Erythroblast (primary cell): ENCODE measurements around the gene TTLL8.

Experiments used
- DNase-seq, 2 experiments: peaks; one replicate each; lab custom pipeline; 2025; lab: John Stamatoyannopoulos, UW
- GATA1 ChIP-seq: IDR thresholded peaks from 2 replicates; pipeline ENCODE4 v1.6.1; 2011; ENCODE audit warnings: low read depth, mild to moderate bottlenecking, control low read depth, low read length, moderate library complexity
- POLR2A ChIP-seq: IDR thresholded peaks from 2 replicates; pipeline ENCODE4 v1.6.1; 2011; ENCODE audit warnings: mild to moderate bottlenecking, low read length

The TTLL8 gene

DNA sequence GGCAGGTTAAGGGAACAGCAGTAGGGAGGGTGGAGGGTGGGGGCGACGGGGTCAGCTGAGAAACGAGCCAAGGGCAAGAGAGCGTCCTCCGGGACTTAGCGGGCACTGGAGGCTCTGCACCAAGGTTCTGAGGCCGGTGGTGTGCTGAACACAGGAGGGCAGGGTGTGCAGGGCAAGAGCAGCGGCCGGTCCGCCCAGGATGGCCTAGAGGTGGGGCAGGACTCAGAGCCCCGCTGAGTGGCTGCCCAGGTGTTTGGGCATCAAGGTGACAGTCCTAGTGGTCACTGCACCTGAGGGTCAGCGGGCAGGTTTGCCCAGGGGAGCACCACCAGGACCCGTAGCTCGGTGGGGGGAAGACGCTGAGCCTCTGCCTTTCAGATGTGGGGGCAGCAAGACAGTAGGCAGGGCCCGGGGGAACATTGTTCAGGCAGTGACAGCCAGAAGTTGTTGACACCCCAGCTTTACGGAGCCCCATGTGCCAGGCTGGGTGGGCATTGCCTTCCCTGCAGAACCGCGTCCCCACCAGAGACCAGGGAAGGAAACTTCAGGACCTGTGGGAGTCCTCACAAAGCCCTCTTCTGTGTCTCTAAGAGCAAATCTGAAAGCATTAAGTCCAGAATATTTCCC, 4.5 kb upstream of the TTLL8 start:
- TF ChIP-seq GATA1 = no peak
- no peak for TF ChIP-seq POLR2A
- no peak for DNase-seq

DNA sequence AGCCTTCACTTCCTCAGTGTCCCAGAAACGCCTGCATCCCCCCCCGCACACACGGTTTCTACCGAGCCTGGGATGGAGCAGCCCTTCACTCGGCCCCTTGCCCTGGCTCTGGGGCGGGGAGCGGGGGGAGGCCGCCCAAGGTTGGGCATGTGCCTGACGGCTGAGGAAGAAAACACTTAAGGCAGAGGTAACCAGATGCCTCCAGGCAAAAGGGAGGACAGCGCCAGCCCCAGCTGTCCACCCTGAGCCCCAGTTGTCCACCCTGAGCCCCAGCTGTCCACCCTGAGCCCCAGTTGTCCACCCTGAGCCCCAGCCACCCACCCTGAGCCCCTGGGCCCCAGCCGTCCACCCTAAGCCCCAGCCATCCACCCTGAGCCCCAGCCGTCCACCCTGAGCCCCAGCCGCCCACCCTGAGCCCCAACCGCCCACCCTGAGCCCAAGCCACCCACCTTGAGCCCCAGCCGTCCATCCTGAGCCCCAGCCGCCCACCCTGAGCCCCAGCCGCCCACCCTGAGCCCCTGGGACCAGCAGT, 3.8 kb upstream of the TTLL8 start:
- no peak for TF ChIP-seq GATA1
- no peak for TF ChIP-seq POLR2A
- no peak for DNase-seq

DNA sequence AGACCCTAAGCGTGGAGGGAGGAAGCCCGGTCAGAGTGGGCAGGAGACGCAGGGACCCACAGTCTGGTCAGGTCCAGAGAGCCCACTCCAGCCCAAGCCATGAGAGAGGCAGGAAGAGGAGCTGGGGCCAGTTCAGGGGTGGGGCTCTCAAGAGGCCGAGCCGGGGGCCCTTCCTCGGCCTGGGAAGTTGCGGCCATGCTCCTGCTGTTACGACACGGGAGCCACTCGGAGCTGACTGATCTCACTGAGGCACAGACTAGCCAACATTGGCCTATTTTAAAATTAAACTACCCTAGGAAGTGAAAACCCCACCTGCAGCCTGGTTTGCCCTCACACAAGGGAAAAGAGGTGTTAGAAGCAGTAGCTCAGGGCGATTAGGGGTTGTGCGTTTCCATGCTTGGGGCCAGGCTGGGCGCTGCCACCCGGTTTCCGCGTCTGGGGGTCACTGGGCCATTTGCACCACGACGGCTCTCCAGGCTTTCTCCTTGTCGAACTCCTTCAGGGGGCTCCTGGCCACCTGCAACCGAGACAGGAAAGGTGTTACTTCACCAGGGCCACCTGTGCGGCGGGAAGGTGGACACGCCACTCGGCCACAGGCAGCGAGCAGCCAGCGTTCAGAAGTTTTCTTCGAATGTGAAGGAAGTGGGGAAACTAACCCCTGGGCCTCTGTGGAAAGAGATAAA, 3.2 kb upstream of the TTLL8 start:
- DNase-seq = no peak

DNA sequence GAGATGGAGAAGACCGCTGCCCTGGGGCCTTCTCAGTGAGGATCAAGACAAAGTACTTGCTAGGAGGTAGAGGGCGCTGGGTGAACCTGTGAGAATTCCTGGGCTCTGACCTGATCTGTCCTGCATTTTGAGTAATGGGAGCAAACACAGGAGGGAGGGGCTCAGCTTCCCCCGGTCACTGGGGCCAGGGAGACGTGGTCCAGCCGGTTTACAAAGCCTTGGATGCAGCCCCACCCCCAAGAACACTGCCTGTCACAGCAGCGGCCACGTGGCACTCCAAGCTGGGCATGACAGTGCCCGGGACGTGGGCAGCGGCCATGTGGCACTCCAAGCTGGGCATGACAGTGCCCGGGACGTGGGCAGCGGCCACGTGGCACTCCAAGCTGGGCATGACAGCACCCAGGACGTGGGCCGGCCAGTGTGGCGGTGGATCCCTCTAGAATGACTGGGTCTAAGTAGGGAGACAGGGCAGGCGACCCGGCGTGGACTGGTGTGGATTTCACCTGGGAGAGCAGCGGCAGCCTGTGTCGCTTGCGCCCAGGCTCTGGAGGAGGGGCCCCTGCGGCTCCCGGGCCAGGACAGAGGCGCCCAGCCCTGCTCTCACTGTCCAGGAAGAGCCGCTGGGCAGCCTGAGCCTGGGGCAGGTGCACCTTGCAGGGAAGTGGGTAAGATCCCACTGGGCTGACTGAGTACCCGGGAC, 2.5 kb upstream of the TTLL8 start:
- TF ChIP-seq POLR2A (no peak), GATA1 (no peak)

More for the DNA sequence above, 3.2 kb upstream of the TTLL8 start:
- TF ChIP-seq POLR2A (no peak), GATA1 (no peak)

DNA sequence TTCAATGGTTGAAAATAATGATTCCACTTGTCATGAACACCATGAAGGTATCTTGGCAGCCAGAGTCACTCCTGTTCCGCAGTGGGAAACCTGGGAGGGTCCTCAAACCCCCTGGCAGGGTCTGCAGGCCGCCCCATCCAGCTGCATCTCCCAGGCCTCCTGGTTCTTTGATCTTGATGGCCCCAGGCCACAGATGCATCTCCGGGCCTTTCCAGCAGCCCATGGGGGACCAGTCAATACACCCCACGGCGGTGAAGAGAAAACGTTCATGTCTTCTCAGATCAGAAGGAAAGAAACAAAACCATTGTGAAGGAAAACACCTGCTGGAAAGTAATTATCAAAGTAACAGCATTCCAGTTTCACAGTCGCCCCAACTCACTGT, 1.8 kb upstream of the TTLL8 start:
- TF ChIP-seq POLR2A = no peak
- TF ChIP-seq GATA1 = no peak
- DNase-seq = no peak

More for the DNA sequence above, 2.5 kb upstream of the TTLL8 start:
- no peak for DNase-seq

DNA sequence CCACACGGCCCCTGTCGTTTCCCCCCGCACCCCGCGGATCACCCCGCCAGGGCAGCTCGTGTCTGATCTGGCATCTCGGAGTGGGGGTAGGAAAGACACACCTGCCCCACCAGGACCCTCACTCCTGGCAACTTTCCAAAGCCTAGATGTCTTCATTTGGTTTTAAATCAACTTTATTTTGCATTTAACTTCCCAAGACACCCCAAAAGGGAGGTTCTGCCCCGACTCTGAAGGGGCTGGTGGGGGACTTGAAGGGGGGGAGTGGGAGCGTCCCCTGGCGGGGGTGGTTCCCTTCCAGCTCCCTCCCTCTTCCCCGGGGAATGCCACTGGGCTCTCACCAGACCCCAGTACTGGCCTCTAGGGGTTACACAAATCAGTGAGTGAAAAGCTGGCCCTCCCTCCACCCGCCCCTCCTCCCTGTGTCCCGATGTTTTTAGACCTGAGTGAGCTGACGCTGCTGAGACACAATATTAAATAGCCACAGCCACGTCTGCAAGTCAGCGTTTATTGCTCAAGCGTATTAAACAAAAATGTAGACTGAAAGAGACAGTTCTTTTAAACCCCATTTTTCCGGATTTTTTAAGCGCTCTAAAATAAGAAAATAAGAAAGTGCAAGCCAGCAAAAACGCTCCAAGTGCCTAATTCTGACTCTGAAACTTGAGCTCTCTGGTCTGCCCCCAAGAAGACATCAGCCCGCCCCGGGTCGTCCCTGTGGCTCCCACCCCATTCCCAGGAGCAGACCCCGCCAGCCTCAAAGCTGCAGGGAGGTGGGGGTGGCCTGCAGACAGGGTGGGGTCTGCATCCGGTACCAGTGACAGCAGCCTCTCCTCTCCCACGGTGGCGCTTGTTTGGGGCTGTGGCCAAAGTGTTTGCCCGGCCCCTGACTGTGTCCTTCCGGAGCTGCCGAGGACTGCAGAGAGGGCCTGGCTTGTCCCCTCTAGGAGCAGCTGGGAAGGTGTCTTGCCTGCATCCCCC, 1.1 kb upstream of the TTLL8 start:
- no peak for DNase-seq

DNA sequence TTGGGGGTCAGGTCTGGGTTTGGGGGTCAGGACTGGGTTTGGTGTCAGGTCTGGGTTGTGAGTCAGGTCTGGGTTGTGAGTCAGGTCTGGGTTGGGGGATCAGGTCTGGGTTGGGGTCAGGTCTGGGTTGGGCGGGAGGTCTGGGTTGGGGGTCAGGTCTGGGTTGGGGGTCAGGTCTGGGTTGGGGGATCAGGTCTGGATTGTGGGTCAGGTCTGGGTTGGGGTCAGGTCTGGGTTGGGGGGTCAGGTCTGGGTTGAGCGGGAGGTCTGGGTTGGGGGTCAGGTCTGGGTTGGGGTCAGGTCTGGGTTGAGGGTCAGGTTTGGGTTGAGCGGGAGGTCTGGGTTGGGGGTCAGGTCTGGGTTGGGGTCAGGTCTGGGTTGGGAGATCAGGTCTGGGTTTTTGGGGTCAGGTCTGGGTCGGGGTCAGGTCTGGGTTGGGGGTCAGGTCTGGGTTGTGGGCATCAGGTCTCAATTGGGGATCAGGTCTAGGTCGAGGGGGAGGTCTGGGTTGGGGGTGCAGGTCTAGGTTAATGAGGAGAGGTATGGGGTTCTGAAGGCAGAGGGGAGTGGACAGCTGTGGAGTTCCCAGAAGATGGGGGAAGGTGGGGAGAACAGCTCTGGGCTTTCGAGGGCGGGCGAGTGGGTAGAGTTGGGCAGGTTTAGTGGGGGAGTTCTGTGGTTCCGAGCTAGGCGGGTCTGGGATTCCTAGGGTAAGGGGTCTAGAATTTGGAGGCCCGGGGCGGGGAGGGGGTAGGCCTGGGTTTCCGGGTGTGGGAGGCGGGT, 629 bp downstream of the TTLL8 start:
- TF ChIP-seq POLR2A (no peak), GATA1 (no peak)
- no peak for DNase-seq

More for the DNA sequence above, 1.1 kb upstream of the TTLL8 start:
- TF ChIP-seq POLR2A = no peak
- no peak for TF ChIP-seq GATA1

DNA sequence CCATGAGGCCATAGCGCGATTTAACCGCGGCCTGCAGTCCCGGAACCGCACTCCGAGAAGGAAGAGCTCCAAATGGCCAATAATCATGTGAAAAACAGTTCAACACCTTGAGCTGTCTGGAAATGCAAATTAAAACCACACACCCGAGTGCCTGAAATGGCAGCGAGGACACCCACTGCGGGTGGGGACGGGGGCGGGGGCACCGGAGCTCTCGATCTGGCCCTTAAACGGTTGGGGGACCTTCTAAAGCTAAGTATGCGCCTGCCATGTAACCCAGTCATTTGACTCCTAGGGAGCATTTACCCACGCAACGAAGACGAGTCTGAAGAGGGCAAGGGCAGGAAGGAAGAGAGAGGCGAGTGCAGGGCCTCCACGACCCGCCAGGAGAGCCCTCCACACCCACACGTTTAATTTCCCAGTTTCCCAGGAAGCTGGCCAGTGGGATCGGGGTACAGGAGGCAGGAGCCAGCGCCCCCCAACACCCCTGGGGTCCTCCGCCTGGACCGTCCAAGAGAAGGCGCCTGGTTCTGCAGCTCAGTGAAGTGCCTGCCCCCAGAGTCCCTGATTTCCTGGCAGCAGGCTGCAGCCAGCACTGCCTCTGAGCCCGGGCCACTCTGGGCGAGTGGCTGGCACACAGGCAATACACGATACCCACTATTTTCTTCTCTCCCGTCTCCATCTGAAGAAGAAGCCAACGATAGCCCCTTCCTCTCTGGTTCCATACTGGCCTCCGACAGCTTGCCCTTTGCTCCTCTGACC, 1.7 kb downstream of the TTLL8 start:
- no peak for DNase-seq
- TF ChIP-seq GATA1 (no peak), POLR2A (no peak)

DNA sequence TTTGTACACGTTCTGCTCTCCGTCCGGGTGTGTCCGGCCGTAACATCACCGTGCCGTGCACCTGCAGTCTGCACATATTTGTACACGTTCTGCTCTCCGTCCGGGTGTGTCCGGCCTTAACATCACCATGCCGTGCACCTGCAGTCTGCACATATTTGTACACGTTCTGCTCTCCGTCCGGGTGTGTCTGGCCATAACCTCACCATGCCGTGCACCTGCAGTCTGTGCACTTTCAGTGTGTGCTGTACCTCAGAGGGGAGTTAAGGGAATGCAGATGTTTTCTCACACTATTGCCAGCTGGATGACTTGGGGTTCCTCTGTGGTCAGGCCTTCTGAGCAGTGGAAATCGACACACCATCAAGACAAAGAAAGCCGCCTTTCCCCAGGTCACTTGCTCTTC, 4.2 kb downstream of the TTLL8 start:
- no peak for TF ChIP-seq GATA1
- TF ChIP-seq POLR2A = no peak
- no peak for DNase-seq

DNA sequence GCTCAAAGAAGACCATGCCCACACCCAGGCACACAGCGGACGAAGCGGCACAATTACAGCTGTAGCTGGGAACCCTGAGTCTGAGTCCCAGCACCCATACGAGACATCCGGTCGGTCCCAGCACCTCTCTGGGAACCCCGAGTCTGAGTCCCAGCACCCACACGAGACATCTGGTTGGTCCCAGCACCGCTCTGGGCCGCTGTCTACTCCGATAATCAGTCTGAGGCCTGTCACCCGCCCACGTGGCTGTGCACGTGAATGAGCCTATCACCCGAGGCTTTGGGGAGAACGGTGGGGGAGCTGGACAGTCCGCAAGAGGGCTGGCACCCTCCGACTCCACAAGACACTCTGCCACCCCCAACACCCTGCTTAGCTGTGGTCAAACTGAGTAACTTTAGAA, 6.2 kb downstream of the TTLL8 start:
- DNase-seq = no peak
- TF ChIP-seq POLR2A (no peak), GATA1 (no peak)

DNA sequence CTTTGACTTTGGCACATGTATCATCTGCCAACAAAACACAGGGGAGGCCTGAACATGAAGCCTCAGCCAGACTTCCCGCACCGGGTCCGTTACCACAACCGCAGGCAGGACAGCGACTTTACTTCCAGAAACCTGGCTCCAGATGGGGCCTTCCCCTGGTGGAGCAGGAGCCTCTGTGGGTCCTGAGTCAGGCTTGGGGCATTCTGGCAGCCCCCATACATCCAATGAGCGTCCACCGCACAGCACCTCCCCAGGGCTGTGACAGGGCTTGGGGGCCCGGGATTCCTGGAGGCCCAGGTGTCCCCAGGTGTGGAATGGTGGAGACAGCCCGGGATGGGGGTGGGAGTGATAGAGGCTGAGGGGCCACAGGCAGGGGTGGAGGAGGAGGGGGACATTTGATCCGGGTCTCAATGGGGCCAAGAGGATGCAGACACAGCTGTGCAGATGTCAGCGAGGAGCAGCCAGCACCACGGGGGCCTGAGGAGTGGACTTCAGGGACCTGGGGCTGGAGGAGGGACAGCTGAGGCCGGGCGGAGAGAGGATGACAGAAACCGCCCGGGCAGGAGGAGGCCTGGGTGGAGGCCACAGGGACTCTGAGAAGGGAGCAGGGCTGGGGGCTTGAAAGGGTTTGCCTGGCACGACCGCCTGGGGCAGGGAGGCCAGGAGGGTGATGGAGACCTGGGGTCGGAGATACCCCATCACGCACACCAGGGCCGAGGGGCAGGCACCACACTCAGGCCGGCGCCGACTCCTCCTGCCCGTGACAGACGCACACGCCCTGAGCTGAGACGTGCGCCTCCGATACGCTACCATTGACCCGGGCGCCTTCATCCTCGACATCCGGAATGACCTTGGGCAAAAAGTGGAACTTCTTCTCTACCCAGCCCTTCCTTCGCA, 8.6 kb downstream of the TTLL8 start:
- TF ChIP-seq GATA1 (no peak), POLR2A (no peak)
- DNase-seq = no peak
